ENCODE results near the gene WDR55. TPM values are rescaled to one million over a fixed set of nuclear protein-coding genes. Genes with fewer than 3 reads are reported as not detected.
"Not testable (repeated sequence)": the region's sequence is repeated elsewhere in the genome, so short reads cannot be mapped to it uniquely, and the experiment has no call there.

Gene WDR55
- polyA plus RNA-seq, 1 of the 3 experiments (the other 2 are of a cell fraction) = 28.3 TPM

DNA sequence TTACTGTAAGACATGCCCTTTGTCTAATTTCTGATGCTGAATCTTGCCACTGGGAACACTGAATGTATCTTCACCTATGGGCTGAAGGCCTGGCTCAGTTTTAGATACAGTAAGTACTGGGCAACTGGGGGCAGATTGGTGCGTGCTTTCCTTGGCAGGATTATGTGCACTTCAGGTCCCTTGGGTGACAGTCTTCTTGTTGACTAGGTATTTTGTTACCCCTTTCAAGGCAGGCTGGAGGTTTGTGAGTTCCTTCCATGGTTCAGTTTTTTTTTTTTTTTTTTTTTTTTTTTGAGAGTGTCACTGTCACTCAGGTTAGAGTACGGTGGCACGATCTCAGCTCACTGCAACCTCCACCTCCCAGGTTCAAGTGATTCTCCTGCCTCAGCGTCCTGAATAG is 43.1 kb downstream of the WDR55 start:
- Histone ChIP-seq H3K4me2 (no peak overlapping the region), H3K27me3 (ENCODE audit: insufficient read depth) (no peaks in the 10 kb centered on the region), H3K9ac (no peak overlapping the region), H3K36me3 (replicated peaks in 1 of 2; ENCODE audit: control insufficient read depth in 1 of 2, insufficient read depth in 2 of 2, low read length in 1 of 2) (peaks cover 39 to 43% of the 10 kb centered on the region in 2 experiments), H4K20me1 (ENCODE audit: insufficient read depth) (no peaks in the 10 kb centered on the region), H3K4me1 (ENCODE audit: control insufficient read depth in 1 of 2, insufficient read depth in 2 of 2, low read depth in 1 of 2, low read length in 1 of 2) (peaks cover 0 to 3% of the 10 kb centered on the region in 2 experiments; a peak in 1 of 4 replicates), H3K9me3 (no peaks in the 10 kb centered on the region), H3K79me2 (ENCODE audit: insufficient read depth) (no peaks in the 10 kb centered on the region; the same call in 1 of the 2 replicates), H3K27ac (ENCODE audit: low read depth in 2 of 2, low read length in 1 of 2) (no peak overlapping the region), H3K4me3 (ENCODE audit: low read depth in 2 of 2, low read length in 1 of 2) (no peak overlapping the region), H3F3A (replicated peaks; ENCODE audit: insufficient read depth) (peaks cover 29% of the 10 kb centered on the region), H2AFZ (ENCODE audit: low read depth) (no peak overlapping the region), H3K9me2 (no peaks in the 10 kb centered on the region)
- no peak for TF ChIP-seq RXRA (IDR thresholded peaks at IDR 0.05; ENCODE audit: borderline replicate concordance, low read depth)
- TF ChIP-seq ZBTB33 (IDR thresholded peaks at IDR 0.05; ENCODE audit: borderline replicate concordance, low read depth) = no peak
- TF ChIP-seq, protein P1, sequence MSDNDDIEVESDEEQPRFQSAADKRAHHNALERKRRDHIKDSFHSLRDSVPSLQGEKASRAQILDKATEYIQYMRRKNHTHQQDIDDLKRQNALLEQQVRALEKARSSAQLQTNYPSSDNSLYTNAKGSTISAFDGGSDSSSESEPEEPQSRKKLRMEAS (IDR thresholded peaks at IDR 0.05; ENCODE audit: low read depth) = no peak
- no peak for TF ChIP-seq CHD2 (IDR thresholded peaks at IDR 0.05; ENCODE audit: low read length, partially characterized antibody)
- TF ChIP-seq ELF1 (IDR thresholded peaks at IDR 0.05) = no peak
- TF ChIP-seq EZH2phosphoT487 (IDR thresholded peaks at IDR 0.05; ENCODE audit: borderline replicate concordance, low read depth) = no peak
- no peak for TF ChIP-seq MXI1 (IDR thresholded peaks at IDR 0.05; ENCODE audit: low read depth, low read length)
- TF ChIP-seq RFX5 (IDR thresholded peaks at IDR 0.05; ENCODE audit: low read length) = no peak
- 88% methylated on average over 4 of the region's 4 CpGs for WGBS (ENCODE audit: low lambda C conversion rate)
- POLR2A ChIA-PET = interaction anchor here (0.7 kb wide), 1 partner anchor 17 kb away, joined by 3 read pairs; the partner anchor contains the start of genes HARS1 and HARS2
- no peak for DNase-seq
- CTCF ChIA-PET = interaction anchor here (1.0 to 1.2 kb wide), 3 partner anchors 12 to 161 kb away, joined by 3 read pairs; partner anchors contain the start of gene EIF4EBP3

DNA sequence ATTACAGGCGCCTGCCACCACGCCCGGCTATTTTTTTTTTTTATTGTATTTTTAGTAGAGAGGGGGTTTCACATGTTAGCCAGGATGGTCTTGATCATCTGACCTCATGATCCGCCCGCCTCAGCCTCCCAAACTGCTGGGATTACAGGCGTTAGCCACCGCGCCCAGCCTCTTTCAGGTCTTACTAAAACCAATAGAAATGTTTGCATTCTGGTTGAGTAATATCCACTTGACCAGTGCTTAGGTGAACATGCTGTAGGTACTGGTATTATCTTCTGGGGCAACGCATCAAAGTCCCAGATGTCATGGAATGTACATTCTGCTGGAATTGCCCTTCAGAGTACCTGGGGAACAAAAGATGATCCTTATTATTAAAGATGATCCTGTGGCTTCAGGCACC is 44.1 kb downstream of the WDR55 start:
- H3K4me2 ChIP-seq; H3K9ac ChIP-seq; H3K4me3 ChIP-seq (ENCODE audit: low read depth in 2 of 2, low read length in 1 of 2); H3K27me3 ChIP-seq (ENCODE audit: insufficient read depth); H4K20me1 ChIP-seq (ENCODE audit: insufficient read depth); H3K9me3 ChIP-seq; H3K4me1 ChIP-seq (ENCODE audit: control insufficient read depth in 1 of 2, insufficient read depth in 2 of 2, low read depth in 1 of 2, low read length in 1 of 2); H3K79me2 ChIP-seq (ENCODE audit: insufficient read depth); H3K27ac ChIP-seq (ENCODE audit: low read depth in 2 of 2, low read length in 1 of 2); H3K9me2 ChIP-seq; DNase-seq; H2AFZ ChIP-seq (ENCODE audit: low read depth); POLR2A ChIA-PET: not testable (repeated sequence)
- CTCF ChIA-PET = interaction anchor here (1.2 kb wide), 1 partner anchor 11 kb away, joined by 3 read pairs; no protein-coding TSS in a partner anchor
- WGBS (ENCODE audit: low lambda C conversion rate) = 92% methylated on average over 9 of the region's 9 CpGs
- Histone ChIP-seq H3F3A (replicated peaks; ENCODE audit: insufficient read depth) (peaks cover 29% of the 10 kb centered on the region), H3K36me3 (replicated peaks in 1 of 2; ENCODE audit: control insufficient read depth in 1 of 2, insufficient read depth in 2 of 2, low read length in 1 of 2) (peaks cover 30 to 37% of the 10 kb centered on the region in 2 experiments)

All from SK-N-SH (cell line).